Activated B cell treated with CpG ODN at 0.5 μM for 24 hours (primary cell): Measurements from ENCODE around the gene WNT5B. TPM values are rescaled to one million over a fixed set of nuclear protein-coding genes. Genes with fewer than 3 reads are reported as not detected.

Source experiments
- ATAC-seq: fragments of 200-7000 bp; cut with Tn5 transposase; one replicate; pipeline ENCODE4 v1.10.0; 2021; ENCODE audit warnings: low read depth, mild to moderate bottlenecking, moderate library complexity
- CTCF ChIA-PET: fragments of 350-600 bp; sonication (Branson Sonifier 250); formaldehyde crosslinking; loops from one replicate; lab custom pipeline; 2021; ENCODE audit warnings: antibody characterized with exemption; lab: Charles Lee
- POLR2A ChIA-PET: fragments of 350-600 bp; sonication (Branson Sonifier 250); formaldehyde crosslinking; loops from one replicate; lab custom pipeline; 2021; ENCODE audit warnings: antibody characterized with exemption; lab: Charles Lee
- DNase-seq: peaks from one replicate; pipeline ENCODE4 v3.0.0; 2022
- H3K27ac Mint-ChIP-seq: one replicate; pipeline ENCODE4 v1.8.0; 2020; ENCODE audit warnings: mixed read lengths
- H3K27me3 Mint-ChIP-seq: one replicate; pipeline ENCODE4 v1.8.0; 2021; ENCODE audit warnings: mixed read lengths
- H3K36me3 Mint-ChIP-seq: one replicate; pipeline ENCODE4 v1.8.0; 2021; ENCODE audit warnings: low read depth, mixed read lengths
- H3K4me1 Mint-ChIP-seq: one replicate; pipeline ENCODE4 v1.8.0; 2021; ENCODE audit warnings: mixed read lengths
- H3K4me3 Mint-ChIP-seq: one replicate; pipeline ENCODE4 v1.8.0; 2020; ENCODE audit warnings: mild to moderate bottlenecking, mixed read lengths
- H3K9me3 Mint-ChIP-seq: one replicate; pipeline ENCODE4 v1.8.0; 2020; ENCODE audit warnings: mixed read lengths
- CTCF ChIP-seq: fragments of 200-600 bp; IDR thresholded peaks from one replicate; pipeline ENCODE4 v1.8.0; 2022; ENCODE audit warnings: antibody characterized with exemption, mild to moderate bottlenecking
- intact Hi-C: fragments of 100-400 bp; cut with micrococcal nuclease; formaldehyde crosslinking; loops from one replicate; pipeline ENCODE4 v1.15.1; 2024
- total RNA-seq: library from RNA; stranded (reverse); gene quantifications from 2 replicates; pipeline ENCODE4 v1.2.3, GENCODE V29; 2022

The WNT5B gene
- total RNA-seq, 1 donor from 2014 or later, result 1.0 TPM

GRCh38 chr12:1640328-1641234, 11.6 kb downstream of the WNT5B start:
- intact Hi-C loops, result no loop called here
- no peak overlapping the region for H3K4me3 Mint-ChIP-seq
- ATAC-seq (no peak), DNase-seq (no peak)
- ChIA-PET POLR2A (interaction anchor here (0.7 kb wide), 1 partner anchor 10 kb away, joined by 3 read pairs; no protein-coding TSS in a partner anchor), CTCF (no interaction called here)
- H3K36me3 Mint-ChIP-seq, result no peaks in the 10 kb centered on the region
- H3K27me3 Mint-ChIP-seq, result no peaks in the 10 kb centered on the region
- no peak overlapping the region for H3K27ac Mint-ChIP-seq
- no peak for TF ChIP-seq CTCF
- no peaks in the 10 kb centered on the region for H3K9me3 Mint-ChIP-seq
- peaks cover 4% of the 10 kb centered on the region for H3K4me1 Mint-ChIP-seq

- no peak for ATAC-seq
- Mint-ChIP-seq H3K27me3 (peaks cover 1% of the 10 kb centered on the region), H3K36me3 (no peaks in the 10 kb centered on the region), H3K4me1 (peaks cover 16% of the 10 kb centered on the region), H3K9me3 (no peaks in the 10 kb centered on the region), H3K4me3 (no peak overlapping the region), H3K27ac (no peak overlapping the region)
- intact Hi-C loops, result no loop called here
- CTCF ChIA-PET, result interaction anchor here (3.2 kb wide), 1 partner anchor 8 kb away, joined by 18 read pairs; no protein-coding TSS in a partner anchor
- TF ChIP-seq CTCF, result no peak
- POLR2A ChIA-PET, result no interaction called here
- no peak for DNase-seq
Measured at GRCh38 chr12:1642513-1642912, 13.5 kb downstream of the WNT5B start.

- Mint-ChIP-seq H3K27ac (no peak overlapping the region), H3K4me1 (peaks cover 18% of the 10 kb centered on the region), H3K4me3 (no peak overlapping the region), H3K9me3 (no peaks in the 10 kb centered on the region), H3K27me3 (peaks cover 1% of the 10 kb centered on the region), H3K36me3 (no peaks in the 10 kb centered on the region)
- no peak for DNase-seq
- no peak for TF ChIP-seq CTCF
- ChIA-PET POLR2A (no interaction called here), CTCF (interaction anchor here (1.1 to 3.2 kb wide), 2 partner anchors 9 to 10 kb away, joined by 3 to 18 read pairs; no protein-coding TSS in a partner anchor)
- no peak for ATAC-seq
- intact Hi-C loops, result no loop called here
Measured at GRCh38 chr12:1643043-1643442, 14.0 kb downstream of the WNT5B start.

GRCh38 chr12:1643905-1644533, 15.0 kb downstream of the WNT5B start:
- Mint-ChIP-seq H3K4me1 (peaks cover 18% of the 10 kb centered on the region), H3K27ac (no peak overlapping the region), H3K27me3 (peaks cover 5% of the 10 kb centered on the region), H3K9me3 (no peaks in the 10 kb centered on the region), H3K36me3 (no peaks in the 10 kb centered on the region), H3K4me3 (no peak overlapping the region)
- intact Hi-C loops, result no loop called here
- ATAC-seq, result no peak
- POLR2A ChIA-PET, result no interaction called here
- CTCF ChIA-PET, result interaction anchor here (0.7 to 3.2 kb wide), 4 partner anchors 9 to 296 kb away, joined by 3 to 18 read pairs (median 3); no protein-coding TSS in a partner anchor
- DNase-seq, result no peak
- TF ChIP-seq CTCF, result no peak
